ENCODE data around the gene RHOU. TPM values are rescaled to one million over a fixed set of nuclear protein-coding genes. Genes with fewer than 3 reads are reported as not detected.
"Not testable (repeated sequence)": the region's sequence is repeated elsewhere in the genome, so short reads cannot be mapped to it uniquely, and the experiment has no call there.

Gene RHOU
- total RNA-seq, 1 experiment from 2014 or later, result not detected

DNA sequence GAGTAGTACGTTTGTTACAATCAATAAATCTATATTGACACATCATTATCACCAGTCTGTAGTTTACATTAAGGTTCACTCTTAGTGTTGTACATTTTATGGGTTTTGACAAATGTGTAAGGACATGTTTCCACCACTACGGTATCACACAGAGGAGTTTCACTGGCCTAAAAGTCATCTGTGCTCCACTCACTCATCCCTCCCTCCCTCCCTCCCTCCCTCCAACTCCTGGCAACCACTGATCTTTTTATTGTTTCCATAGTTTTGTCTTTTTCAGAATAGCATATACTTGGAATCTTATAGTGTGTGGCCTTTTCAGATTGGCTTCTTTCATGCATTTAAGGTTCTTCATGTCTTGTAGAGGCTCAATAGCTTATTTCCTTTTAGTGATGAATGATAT, 44.1 kb upstream of the RHOU start:
- Histone ChIP-seq H3K79me2 (ENCODE audit: low read depth) (no peaks in the 10 kb centered on the region), H3K9me3 (ENCODE audit: insufficient read depth, low read depth) (no peaks in the 10 kb centered on the region), H3K36me3 (ENCODE audit: low read depth) (no peaks in the 10 kb centered on the region), H3K27ac (no peak overlapping the region), H4K20me1 (ENCODE audit: insufficient read depth) (no peaks in the 10 kb centered on the region), H3K4me2 (no peak overlapping the region), H3F3A (ENCODE audit: insufficient read depth, low read depth) (no peaks in the 10 kb centered on the region), H2AFZ (no peak overlapping the region), H3K27me3 (ENCODE audit: insufficient read depth, low read depth) (peaks cover 34% of the 10 kb centered on the region), H3K4me1 (replicated peaks; ENCODE audit: insufficient read depth) (no peaks in the 10 kb centered on the region), H3K4me3 (no peak overlapping the region), H3K9me2 (ENCODE audit: insufficient read depth) (no peaks in the 10 kb centered on the region)
- ChIA-PET CTCF (interaction anchor here (0.6 to 1.1 kb wide), 3 partner anchors 564 to 791 kb away, joined by 3 read pairs; no protein-coding TSS in a partner anchor), POLR2A (ENCODE audit: unreplicated experiment) (no interaction called here)
- intact Hi-C loops (cut with micrococcal nuclease; ENCODE audit: unreplicated experiment), result loop anchor here (5.0 to 10.0 kb wide), 2 partner anchors 534 to 566 kb away; no protein-coding TSS in a partner anchor
- TF ChIP-seq, protein P1, sequence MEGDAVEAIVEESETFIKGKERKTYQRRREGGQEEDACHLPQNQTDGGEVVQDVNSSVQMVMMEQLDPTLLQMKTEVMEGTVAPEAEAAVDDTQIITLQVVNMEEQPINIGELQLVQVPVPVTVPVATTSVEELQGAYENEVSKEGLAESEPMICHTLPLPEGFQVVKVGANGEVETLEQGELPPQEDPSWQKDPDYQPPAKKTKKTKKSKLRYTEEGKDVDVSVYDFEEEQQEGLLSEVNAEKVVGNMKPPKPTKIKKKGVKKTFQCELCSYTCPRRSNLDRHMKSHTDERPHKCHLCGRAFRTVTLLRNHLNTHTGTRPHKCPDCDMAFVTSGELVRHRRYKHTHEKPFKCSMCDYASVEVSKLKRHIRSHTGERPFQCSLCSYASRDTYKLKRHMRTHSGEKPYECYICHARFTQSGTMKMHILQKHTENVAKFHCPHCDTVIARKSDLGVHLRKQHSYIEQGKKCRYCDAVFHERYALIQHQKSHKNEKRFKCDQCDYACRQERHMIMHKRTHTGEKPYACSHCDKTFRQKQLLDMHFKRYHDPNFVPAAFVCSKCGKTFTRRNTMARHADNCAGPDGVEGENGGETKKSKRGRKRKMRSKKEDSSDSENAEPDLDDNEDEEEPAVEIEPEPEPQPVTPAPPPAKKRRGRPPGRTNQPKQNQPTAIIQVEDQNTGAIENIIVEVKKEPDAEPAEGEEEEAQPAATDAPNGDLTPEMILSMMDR (conservative IDR thresholded peaks at IDR 0.05), result no peak
- TF ChIP-seq EZH2 (IDR thresholded peaks at IDR 0.05; ENCODE audit: low read depth), result no peak
- no peak for DNase-seq
- BruUV-seq (replicated peaks), result no TSS peak

DNA sequence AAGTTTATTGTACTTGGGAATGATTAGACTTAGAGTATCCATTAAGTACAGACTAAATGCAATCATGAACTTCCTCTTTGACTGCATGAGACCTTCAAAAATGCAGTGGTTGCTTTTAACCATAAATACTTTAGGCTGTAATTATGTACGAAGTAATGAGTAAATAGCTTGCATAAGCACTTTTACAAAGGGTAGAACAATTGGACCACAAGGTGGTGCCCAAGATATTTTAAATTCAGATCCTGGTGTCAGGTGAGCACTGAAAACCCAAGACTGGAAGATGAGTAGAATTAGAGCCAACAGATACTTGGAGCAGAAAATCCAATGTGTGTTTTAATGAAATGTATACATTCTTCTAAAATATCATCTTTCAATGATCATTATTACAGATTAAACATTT, 43.4 kb upstream of the RHOU start:
- peak; percentile 11 to 53 for DNase-seq
- Histone ChIP-seq H3K79me2 (ENCODE audit: low read depth) (no peaks in the 10 kb centered on the region), H3K9me3 (ENCODE audit: insufficient read depth, low read depth) (no peaks in the 10 kb centered on the region), H3K4me3 (no peak overlapping the region), H4K20me1 (ENCODE audit: insufficient read depth) (no peaks in the 10 kb centered on the region), H3K27me3 (ENCODE audit: insufficient read depth, low read depth) (peaks cover 29% of the 10 kb centered on the region), H3K27ac (no peak overlapping the region), H3K4me2 (no peak overlapping the region), H3K9me2 (ENCODE audit: insufficient read depth) (no peaks in the 10 kb centered on the region), H2AFZ (no peak overlapping the region), H3K4me1 (replicated peaks; ENCODE audit: insufficient read depth) (no peaks in the 10 kb centered on the region), H3K36me3 (ENCODE audit: low read depth) (no peaks in the 10 kb centered on the region), H3F3A (ENCODE audit: insufficient read depth, low read depth) (no peaks in the 10 kb centered on the region)
- ChIA-PET POLR2A (ENCODE audit: unreplicated experiment) (no interaction called here), CTCF (interaction anchor here (0.6 to 1.1 kb wide), 3 partner anchors 563 to 790 kb away, joined by 3 read pairs; no protein-coding TSS in a partner anchor)
- BruUV-seq (replicated peaks), result no TSS peak
- intact Hi-C loops (cut with micrococcal nuclease; ENCODE audit: unreplicated experiment), result loop anchor here (5.0 to 10.0 kb wide), 2 partner anchors 533 to 565 kb away; no protein-coding TSS in a partner anchor
- TF ChIP-seq EZH2 (IDR thresholded peaks at IDR 0.05; ENCODE audit: low read depth), result no peak
- TF ChIP-seq, protein P1 (conservative IDR thresholded peaks at IDR 0.05), result peak; percentile 60

DNA sequence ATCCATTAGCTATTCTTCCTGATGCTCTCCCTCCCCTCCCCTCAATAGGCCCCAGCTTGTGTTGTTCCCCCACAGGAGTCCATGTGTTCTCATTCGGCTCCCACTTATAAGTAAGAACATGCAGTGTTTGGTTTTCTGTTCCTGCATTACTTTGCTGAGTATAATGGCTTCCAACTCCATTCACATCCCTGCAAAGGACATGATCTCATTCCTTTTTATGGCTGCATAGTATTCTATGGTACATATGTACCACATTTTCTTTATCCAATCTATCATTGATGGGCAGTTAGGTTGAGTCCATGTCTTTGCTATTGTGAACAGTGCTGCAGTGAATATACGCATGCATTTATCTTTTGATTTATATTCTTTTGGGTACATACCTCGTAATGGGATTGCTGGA, 40.8 kb upstream of the RHOU start:
- CTCF ChIA-PET; H3K27ac ChIP-seq; H3K4me2 ChIP-seq; H4K20me1 ChIP-seq (ENCODE audit: insufficient read depth); BruUV-seq (replicated peaks); H3K79me2 ChIP-seq (ENCODE audit: low read depth); DNase-seq; H3F3A ChIP-seq (ENCODE audit: insufficient read depth, low read depth); H3K9me2 ChIP-seq (ENCODE audit: insufficient read depth); H3K9me3 ChIP-seq (ENCODE audit: insufficient read depth, low read depth); POLR2A ChIA-PET (ENCODE audit: unreplicated experiment); H3K36me3 ChIP-seq (ENCODE audit: low read depth); H3K4me1 ChIP-seq (replicated peaks; ENCODE audit: insufficient read depth); H3K4me3 ChIP-seq; H3K27me3 ChIP-seq (ENCODE audit: insufficient read depth, low read depth); H2AFZ ChIP-seq: not testable (repeated sequence)
- intact Hi-C loops (cut with micrococcal nuclease; ENCODE audit: unreplicated experiment), result loop anchor here (5.0 to 10.0 kb wide), 2 partner anchors 530 to 563 kb away; no protein-coding TSS in a partner anchor
